Measurements from ENCODE around the gene SCN10A.

SCN10A gene

GRCh38 chr3:38723569-38724391 lies 92.2 kb downstream of the SCN10A start:
- H3K27ac ChIP-seq (ENCODE audit: low read depth in 2 of 2, low read length in 2 of 2) = no peak overlapping the region
- no peaks in the 10 kb centered on the region for H3K4me1 ChIP-seq (ENCODE audit: control insufficient read depth in 2 of 2, insufficient read depth in 2 of 2, low read length in 2 of 2)
- H3K27me3 ChIP-seq (ENCODE audit: control insufficient read depth in 2 of 2, insufficient read depth in 2 of 2, low read length in 2 of 2) = no peaks in the 10 kb centered on the region
- no peak overlapping the region for H3K9ac ChIP-seq (ENCODE audit: low read depth in 1 of 2, low read length in 2 of 2)
- no peak overlapping the region for H3K4me3 ChIP-seq (ENCODE audit: low read length in 2 of 2)
- H3K9me3 ChIP-seq (ENCODE audit: control insufficient read depth in 2 of 2, low read length in 2 of 2) = no peaks in the 10 kb centered on the region
- no peaks in the 10 kb centered on the region for H3K36me3 ChIP-seq (ENCODE audit: control insufficient read depth in 2 of 2, insufficient read depth in 2 of 2, low read length in 2 of 2)

- H3K27me3 ChIP-seq (ENCODE audit: control insufficient read depth in 2 of 2, insufficient read depth in 2 of 2, low read length in 2 of 2) = no peaks in the 10 kb centered on the region
- no peaks in the 10 kb centered on the region for H3K4me1 ChIP-seq (ENCODE audit: control insufficient read depth in 2 of 2, insufficient read depth in 2 of 2, low read length in 2 of 2)
- H3K4me3 ChIP-seq (ENCODE audit: low read length in 2 of 2) = no peak overlapping the region
- no peak overlapping the region for H3K27ac ChIP-seq (ENCODE audit: low read depth in 2 of 2, low read length in 2 of 2)
- no peak overlapping the region for H3K9ac ChIP-seq (ENCODE audit: low read depth in 1 of 2, low read length in 2 of 2)
- no peaks in the 10 kb centered on the region for H3K36me3 ChIP-seq (ENCODE audit: control insufficient read depth in 2 of 2, insufficient read depth in 2 of 2, low read length in 2 of 2)
- H3K9me3 ChIP-seq (ENCODE audit: control insufficient read depth in 2 of 2, low read length in 2 of 2) = no peaks in the 10 kb centered on the region
Measured at GRCh38 chr3:38722781-38723568, 93.0 kb downstream of the SCN10A start.

GRCh38 chr3:38721207-38721772 lies 94.7 kb downstream of the SCN10A start:
- H3K27me3 ChIP-seq (ENCODE audit: control insufficient read depth in 2 of 2, insufficient read depth in 2 of 2, low read length in 2 of 2) = no peaks in the 10 kb centered on the region
- H3K9me3 ChIP-seq (ENCODE audit: control insufficient read depth in 2 of 2, low read length in 2 of 2) = no peaks in the 10 kb centered on the region
- no peaks in the 10 kb centered on the region for H3K4me1 ChIP-seq (ENCODE audit: control insufficient read depth in 2 of 2, insufficient read depth in 2 of 2, low read length in 2 of 2)
- H3K4me3 ChIP-seq (ENCODE audit: low read length in 2 of 2) = no peak overlapping the region
- H3K9ac ChIP-seq (ENCODE audit: low read depth in 1 of 2, low read length in 2 of 2) = no peak overlapping the region
- H3K36me3 ChIP-seq (ENCODE audit: control insufficient read depth in 2 of 2, insufficient read depth in 2 of 2, low read length in 2 of 2) = no peaks in the 10 kb centered on the region
- no peak overlapping the region for H3K27ac ChIP-seq (ENCODE audit: low read depth in 2 of 2, low read length in 2 of 2)

GRCh38 chr3:38720465-38720864 lies 95.6 kb downstream of the SCN10A start:
- Histone ChIP-seq H3K4me3 (ENCODE audit: low read length in 2 of 2) (no peak overlapping the region), H3K9ac (ENCODE audit: low read depth in 1 of 2, low read length in 2 of 2) (no peak overlapping the region), H3K27ac (ENCODE audit: low read depth in 2 of 2, low read length in 2 of 2) (no peak overlapping the region), H3K27me3 (ENCODE audit: control insufficient read depth in 2 of 2, insufficient read depth in 2 of 2, low read length in 2 of 2) (no peaks in the 10 kb centered on the region), H3K4me1 (ENCODE audit: control insufficient read depth in 2 of 2, insufficient read depth in 2 of 2, low read length in 2 of 2) (no peaks in the 10 kb centered on the region), H3K36me3 (ENCODE audit: control insufficient read depth in 2 of 2, insufficient read depth in 2 of 2, low read length in 2 of 2) (no peaks in the 10 kb centered on the region), H3K9me3 (ENCODE audit: control insufficient read depth in 2 of 2, low read length in 2 of 2) (no peaks in the 10 kb centered on the region)

- no peaks in the 10 kb centered on the region for H3K27me3 ChIP-seq (ENCODE audit: control insufficient read depth in 2 of 2, insufficient read depth in 2 of 2, low read length in 2 of 2)
- H3K9me3 ChIP-seq (ENCODE audit: control insufficient read depth in 2 of 2, low read length in 2 of 2) = no peaks in the 10 kb centered on the region
- no peak overlapping the region for H3K27ac ChIP-seq (ENCODE audit: low read depth in 2 of 2, low read length in 2 of 2)
- H3K36me3 ChIP-seq (ENCODE audit: control insufficient read depth in 2 of 2, insufficient read depth in 2 of 2, low read length in 2 of 2) = no peaks in the 10 kb centered on the region
- H3K4me3 ChIP-seq (ENCODE audit: low read length in 2 of 2) = no peak overlapping the region
- H3K4me1 ChIP-seq (ENCODE audit: control insufficient read depth in 2 of 2, insufficient read depth in 2 of 2, low read length in 2 of 2) = no peaks in the 10 kb centered on the region
- H3K9ac ChIP-seq (ENCODE audit: low read depth in 1 of 2, low read length in 2 of 2) = no peak overlapping the region
Measured at GRCh38 chr3:38717355-38718240, 98.4 kb downstream of the SCN10A start.

- peaks cover 0 to 4% of the 10 kb centered on the region in 2 donors for H3K27me3 ChIP-seq (ENCODE audit: control insufficient read depth in 2 of 2, insufficient read depth in 2 of 2, low read length in 2 of 2)
- H3K27ac ChIP-seq (ENCODE audit: low read depth in 2 of 2, low read length in 2 of 2) = no peak overlapping the region
Measured at GRCh38 chr3:38713121-38713520, 102.9 kb downstream of the SCN10A start.

GRCh38 chr3:38711321-38711720 lies 104.7 kb downstream of the SCN10A start:
- Histone ChIP-seq H3K4me3 (ENCODE audit: low read length in 2 of 2) (no peak overlapping the region), H3K9ac (ENCODE audit: low read depth in 1 of 2, low read length in 2 of 2) (no peak overlapping the region), H3K27me3 (ENCODE audit: control insufficient read depth in 2 of 2, insufficient read depth in 2 of 2, low read length in 2 of 2) (peaks cover 0 to 4% of the 10 kb centered on the region in 2 donors), H3K36me3 (ENCODE audit: control insufficient read depth in 2 of 2, insufficient read depth in 2 of 2, low read length in 2 of 2) (no peaks in the 10 kb centered on the region), H3K4me1 (ENCODE audit: control insufficient read depth in 2 of 2, insufficient read depth in 2 of 2, low read length in 2 of 2) (no peaks in the 10 kb centered on the region), H3K27ac (ENCODE audit: low read depth in 2 of 2, low read length in 2 of 2) (no peak overlapping the region), H3K9me3 (ENCODE audit: control insufficient read depth in 2 of 2, low read length in 2 of 2) (no peaks in the 10 kb centered on the region)

More at GRCh38 chr3:38713121-38713520, 102.9 kb downstream of the SCN10A start:
- H3K36me3 ChIP-seq (ENCODE audit: control insufficient read depth in 2 of 2, insufficient read depth in 2 of 2, low read length in 2 of 2) = no peaks in the 10 kb centered on the region
- H3K4me1 ChIP-seq (ENCODE audit: control insufficient read depth in 2 of 2, insufficient read depth in 2 of 2, low read length in 2 of 2) = no peaks in the 10 kb centered on the region
- no peak overlapping the region for H3K9ac ChIP-seq (ENCODE audit: low read depth in 1 of 2, low read length in 2 of 2)
- H3K4me3 ChIP-seq (ENCODE audit: low read length in 2 of 2) = no peak overlapping the region
- no peaks in the 10 kb centered on the region for H3K9me3 ChIP-seq (ENCODE audit: control insufficient read depth in 2 of 2, low read length in 2 of 2)

GRCh38 chr3:38707730-38708129 lies 108.3 kb downstream of the SCN10A start:
- peaks cover 0 to 4% of the 10 kb centered on the region in 2 donors for H3K27me3 ChIP-seq (ENCODE audit: control insufficient read depth in 2 of 2, insufficient read depth in 2 of 2, low read length in 2 of 2)
- no peak overlapping the region for H3K4me3 ChIP-seq (ENCODE audit: low read length in 2 of 2)
- H3K27ac ChIP-seq (ENCODE audit: low read depth in 2 of 2, low read length in 2 of 2) = no peak overlapping the region
- no peaks in the 10 kb centered on the region for H3K4me1 ChIP-seq (ENCODE audit: control insufficient read depth in 2 of 2, insufficient read depth in 2 of 2, low read length in 2 of 2)
- no peak overlapping the region for H3K9ac ChIP-seq (ENCODE audit: low read depth in 1 of 2, low read length in 2 of 2)
- H3K36me3 ChIP-seq (ENCODE audit: control insufficient read depth in 2 of 2, insufficient read depth in 2 of 2, low read length in 2 of 2) = no peaks in the 10 kb centered on the region
- no peaks in the 10 kb centered on the region for H3K9me3 ChIP-seq (ENCODE audit: control insufficient read depth in 2 of 2, low read length in 2 of 2)

GRCh38 chr3:38706961-38707360 lies 109.1 kb downstream of the SCN10A start:
- no peak overlapping the region for H3K9ac ChIP-seq (ENCODE audit: low read depth in 1 of 2, low read length in 2 of 2)
- no peak overlapping the region for H3K27ac ChIP-seq (ENCODE audit: low read depth in 2 of 2, low read length in 2 of 2)
- H3K36me3 ChIP-seq (ENCODE audit: control insufficient read depth in 2 of 2, insufficient read depth in 2 of 2, low read length in 2 of 2) = no peaks in the 10 kb centered on the region
- no peaks in the 10 kb centered on the region for H3K9me3 ChIP-seq (ENCODE audit: control insufficient read depth in 2 of 2, low read length in 2 of 2)
- peaks cover 0 to 4% of the 10 kb centered on the region in 2 donors for H3K27me3 ChIP-seq (ENCODE audit: control insufficient read depth in 2 of 2, insufficient read depth in 2 of 2, low read length in 2 of 2)
- H3K4me1 ChIP-seq (ENCODE audit: control insufficient read depth in 2 of 2, insufficient read depth in 2 of 2, low read length in 2 of 2) = no peaks in the 10 kb centered on the region
- H3K4me3 ChIP-seq (ENCODE audit: low read length in 2 of 2) = no peak overlapping the region

All from mucosa of rectum (tissue), 2 donors.